Hematopoietic multipotent progenitor cell treated with erythropoietin and hydrocortisone succinate and interleukin-3 and kit ligand, for 15 days (in vitro differentiated cells): ENCODE measurements around the gene CALB2.

Source experiments
- DNase-seq: peaks from one replicate; pipeline ENCODE4 v3.0.0-alpha.2; 2015; ENCODE audit warnings: low spot score

The CALB2 gene

DNA sequence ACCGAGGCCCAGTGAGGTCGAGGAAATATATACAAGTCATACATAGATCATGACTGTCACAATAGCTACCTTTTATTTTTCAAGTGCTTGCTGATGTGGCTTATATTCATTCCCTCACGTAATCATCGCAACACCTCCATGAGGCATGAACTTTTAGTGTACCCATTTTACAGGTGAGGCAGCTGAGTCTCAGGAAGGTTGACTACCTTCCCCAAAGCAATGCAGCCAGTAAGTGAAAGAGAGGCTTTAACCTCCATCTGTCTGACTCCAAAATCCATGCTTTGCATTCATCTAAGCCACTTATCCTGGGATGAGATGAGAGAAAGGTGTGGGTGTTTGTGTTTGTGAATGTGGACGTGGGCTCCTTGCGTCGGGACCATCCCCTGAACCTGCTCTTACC, 30.8 kb downstream of the CALB2 start:
- DNase-seq = no peak

DNA sequence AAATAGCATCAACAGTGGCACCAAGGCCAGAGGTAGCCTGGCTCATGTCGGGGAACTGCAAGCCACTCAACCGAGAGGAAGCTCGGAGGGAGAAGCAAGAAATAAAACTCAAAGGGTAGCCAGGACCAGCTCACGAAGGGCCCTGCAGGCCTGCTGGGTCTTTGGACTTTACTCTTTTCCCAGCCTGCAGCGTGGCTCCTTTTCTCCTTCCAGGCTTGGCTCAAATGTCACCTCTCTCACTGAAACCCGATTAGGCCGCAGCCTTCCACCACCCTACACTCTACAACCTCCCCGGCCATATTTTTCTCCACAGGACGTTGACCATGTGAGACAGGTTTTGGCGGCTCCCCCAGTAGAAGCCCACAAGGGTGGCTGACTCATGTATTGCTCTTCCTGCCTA, 38.1 kb downstream of the CALB2 start:
- no peak for DNase-seq

DNA sequence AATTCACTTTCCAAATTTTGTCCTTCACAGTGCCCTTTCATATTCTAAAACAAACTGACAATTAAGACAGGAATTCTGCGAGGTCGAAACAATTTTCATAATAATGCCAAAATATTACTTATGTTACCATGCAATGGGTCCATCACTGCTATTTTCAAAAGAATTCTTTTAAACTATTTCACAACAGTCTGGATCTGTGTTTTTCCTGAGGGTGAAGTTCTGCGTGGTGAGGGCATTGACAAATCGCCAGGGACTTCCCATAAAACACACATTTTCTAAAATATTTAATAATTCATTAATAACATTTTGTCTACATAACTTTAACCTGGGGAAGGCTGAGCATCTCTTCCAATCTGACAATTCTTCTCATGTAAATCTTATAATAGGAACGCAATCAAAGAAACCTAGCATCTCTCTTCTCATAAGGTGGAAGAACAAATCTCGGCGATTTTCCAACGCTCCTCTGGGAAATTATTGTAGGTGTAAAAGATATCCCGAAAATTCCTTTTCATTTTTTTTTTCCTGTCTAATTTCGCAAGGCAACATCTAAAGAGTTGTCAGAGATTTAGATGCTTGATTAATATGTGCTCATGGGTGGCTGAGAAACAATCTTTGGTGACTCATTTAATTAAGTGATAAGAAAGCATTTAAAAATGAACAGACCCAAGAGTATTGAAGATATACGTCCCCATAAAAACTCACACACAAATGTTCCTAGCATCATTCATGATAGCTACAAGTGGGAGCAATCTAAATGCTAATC, 41.5 kb downstream of the CALB2 start:
- no peak for DNase-seq

DNA sequence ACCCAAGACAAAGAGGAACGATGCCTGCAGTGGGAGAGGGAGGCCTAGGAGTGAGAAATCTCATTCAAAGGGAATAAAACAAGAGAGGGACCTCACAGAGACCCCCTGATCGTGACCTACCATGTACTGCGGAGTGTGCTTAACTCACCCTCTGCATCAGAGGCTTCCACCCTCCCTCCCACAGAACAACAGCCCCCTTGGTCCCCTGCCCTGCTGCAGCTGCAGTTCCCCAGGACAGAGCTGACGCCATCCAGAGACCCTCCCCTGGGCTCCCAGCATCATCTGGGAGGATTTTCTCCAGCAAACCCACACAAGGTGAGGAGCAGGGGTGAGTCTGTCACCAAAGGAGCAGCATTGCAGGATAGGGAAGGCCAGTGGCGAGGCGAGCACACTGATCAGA, 43.5 kb downstream of the CALB2 start:
- DNase-seq = no peak

DNA sequence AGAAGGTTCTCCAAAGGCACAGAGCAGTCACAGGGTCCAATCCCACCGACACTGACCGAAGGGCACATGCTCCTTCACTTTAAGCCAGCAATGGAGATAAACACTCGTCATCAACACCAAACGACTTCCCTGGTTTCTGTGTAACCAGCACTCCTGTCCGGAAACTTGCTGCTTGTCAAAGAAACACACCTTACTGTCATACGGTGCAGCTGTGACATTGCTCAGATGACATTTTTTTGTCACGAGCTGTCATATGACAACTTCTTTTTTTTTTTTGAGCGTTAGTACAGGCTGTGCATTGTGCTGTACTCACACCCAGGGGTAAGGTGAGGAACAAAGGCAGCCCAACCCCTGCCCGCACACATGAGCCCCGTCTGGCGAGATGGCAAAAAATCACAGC, 44.2 kb downstream of the CALB2 start:
- no peak for DNase-seq

DNA sequence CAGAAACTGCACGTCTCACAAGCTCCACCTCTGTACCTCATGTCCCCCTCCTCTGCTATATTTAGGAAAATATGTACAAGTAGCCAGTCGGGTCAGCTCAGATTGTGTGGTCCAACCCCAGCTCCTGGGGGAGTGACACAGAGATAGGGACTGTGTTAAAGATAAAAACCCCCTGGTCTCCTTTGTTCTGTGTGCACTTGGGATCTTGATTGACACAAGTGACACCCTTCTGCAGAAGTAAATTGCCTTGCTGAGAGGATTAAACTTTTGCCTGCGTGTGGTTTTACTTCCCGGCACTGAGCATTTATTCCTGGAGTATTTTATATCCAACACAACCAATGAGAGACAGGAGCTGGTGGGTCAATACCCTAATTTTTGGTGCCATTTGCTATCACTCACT, 45.8 kb downstream of the CALB2 start:
- DNase-seq = no peak

DNA sequence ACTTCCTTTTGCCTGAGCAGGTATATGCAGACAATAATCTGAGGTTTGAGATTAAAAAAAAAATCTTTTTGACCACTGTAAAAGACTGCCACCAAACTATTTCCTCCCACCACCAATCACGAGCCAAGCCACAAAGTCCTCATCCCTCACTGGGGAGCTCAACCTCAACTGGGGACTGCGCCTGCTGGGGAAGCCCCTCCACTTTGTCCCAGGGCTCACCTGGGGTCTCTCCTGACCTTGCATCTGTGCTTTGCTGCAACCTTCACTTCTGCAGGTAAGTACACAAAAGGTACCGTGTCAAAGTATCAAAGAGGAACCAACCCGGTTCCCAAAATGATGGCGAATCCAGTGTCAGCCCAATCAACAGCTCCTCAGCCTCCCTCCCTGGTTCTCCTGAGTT, 47.8 kb downstream of the CALB2 start:
- no peak for DNase-seq

DNA sequence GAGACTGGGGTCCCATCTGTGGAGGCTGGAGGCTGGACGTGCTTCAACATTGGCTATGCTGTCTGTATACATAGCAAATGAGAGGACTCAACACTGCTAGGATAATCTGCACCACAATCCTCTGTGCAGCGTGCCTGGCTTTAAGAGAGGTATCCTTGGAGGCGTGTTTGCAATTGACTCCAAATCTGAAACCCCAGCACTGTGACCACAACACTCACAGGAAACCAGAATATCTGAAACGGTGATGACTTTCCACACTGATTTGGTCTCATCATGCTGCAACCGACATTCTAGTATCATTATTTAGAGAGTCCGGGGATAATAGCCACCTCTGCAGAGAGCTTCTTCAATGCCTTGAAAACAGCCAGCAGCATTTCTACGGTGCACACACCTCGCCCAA, 48.2 kb downstream of the CALB2 start:
- DNase-seq = no peak

DNA sequence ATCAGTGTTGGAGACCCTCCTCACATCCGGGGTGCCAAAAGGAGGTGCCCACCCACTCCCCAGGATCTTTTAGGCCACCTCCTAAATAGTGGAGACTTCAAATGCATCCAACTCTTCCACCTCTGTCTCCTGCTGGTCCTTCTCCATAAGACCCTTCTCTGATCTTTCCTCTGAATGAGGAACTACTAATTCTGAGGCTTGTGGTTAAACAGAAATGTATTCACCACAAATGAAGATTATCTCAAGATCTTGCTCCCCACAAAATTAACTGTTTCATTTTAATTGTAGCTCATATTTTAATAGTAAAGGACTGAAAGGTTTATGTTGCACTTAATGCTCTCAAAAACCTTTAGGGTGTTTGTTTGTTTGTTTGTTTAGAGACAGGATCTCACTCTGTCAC, 49.2 kb downstream of the CALB2 start:
- no peak for DNase-seq

DNA sequence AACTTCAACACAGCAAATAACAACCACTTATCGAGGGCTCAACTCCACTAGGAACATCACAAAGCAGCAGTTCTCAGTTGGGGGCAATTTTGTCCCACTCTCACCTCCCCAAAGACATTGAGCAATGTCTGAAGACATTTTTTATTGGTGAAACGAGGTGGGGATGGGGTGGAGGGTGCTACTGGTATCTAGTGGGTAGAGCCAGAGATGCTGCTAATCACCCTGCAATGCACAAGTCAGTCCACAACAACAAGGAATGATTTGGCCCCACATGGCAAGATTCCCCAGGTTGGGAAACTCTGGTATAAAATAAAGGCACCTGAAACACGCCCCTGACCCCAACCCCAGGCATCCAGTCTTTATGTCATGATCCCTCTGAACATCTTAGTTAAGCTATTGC, 50.0 kb downstream of the CALB2 start:
- DNase-seq = no peak

DNA sequence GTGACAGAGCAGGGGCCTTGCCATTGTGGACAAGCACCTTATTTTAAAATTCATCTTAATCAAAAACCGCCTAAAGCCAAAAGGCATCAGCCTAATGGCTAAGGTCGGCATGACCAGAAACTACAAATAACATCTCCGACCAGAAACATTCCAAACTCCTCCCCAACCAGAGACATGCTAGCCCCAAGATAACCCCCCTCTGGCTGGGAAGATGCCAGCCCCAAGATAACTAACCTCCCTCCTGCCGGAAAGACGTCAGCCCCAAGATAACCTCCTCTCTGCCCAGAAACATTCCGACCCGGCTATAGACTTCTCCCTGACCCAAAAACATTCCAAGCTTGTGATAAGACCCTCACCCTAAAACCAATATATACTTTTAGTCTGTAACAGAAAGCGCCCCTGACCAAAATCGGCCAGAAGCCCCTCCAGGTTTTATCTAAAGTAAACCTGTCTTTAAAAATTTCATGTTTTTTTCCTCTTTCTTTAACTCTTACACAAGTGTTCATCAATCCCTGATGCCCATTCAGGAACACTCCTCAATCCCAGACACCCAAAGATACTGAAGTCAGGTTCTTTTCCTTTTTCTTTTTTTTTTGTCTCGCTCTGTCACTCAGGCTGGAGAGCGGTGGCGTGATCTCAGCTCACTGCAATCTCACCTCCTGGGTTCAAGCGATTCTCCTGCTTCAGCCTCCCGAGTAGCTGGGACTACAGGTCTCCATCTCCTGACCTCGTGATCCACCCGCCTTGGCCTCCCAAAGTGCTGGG, 50.7 kb downstream of the CALB2 start:
- DNase-seq = no peak

DNA sequence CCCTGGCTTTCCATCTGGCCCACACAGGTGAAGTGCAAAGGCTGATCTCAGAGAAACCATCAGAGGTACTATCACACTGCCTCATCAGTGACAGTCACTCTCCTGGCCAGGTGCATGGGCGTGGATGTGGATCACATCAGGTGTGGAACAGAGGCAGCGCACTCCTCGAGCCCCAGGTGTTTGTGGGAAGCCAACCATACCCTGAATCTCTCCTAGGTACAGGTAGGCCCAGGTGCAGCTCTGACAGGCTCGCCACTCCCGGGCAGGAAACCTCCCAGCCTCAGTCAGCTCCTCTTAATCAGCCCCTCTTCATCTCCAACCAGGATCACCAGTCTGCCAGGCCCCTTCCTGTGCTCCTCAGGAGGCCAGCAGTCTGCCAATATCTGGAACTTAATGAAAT, 51.6 kb downstream of the CALB2 start:
- no peak for DNase-seq

DNA sequence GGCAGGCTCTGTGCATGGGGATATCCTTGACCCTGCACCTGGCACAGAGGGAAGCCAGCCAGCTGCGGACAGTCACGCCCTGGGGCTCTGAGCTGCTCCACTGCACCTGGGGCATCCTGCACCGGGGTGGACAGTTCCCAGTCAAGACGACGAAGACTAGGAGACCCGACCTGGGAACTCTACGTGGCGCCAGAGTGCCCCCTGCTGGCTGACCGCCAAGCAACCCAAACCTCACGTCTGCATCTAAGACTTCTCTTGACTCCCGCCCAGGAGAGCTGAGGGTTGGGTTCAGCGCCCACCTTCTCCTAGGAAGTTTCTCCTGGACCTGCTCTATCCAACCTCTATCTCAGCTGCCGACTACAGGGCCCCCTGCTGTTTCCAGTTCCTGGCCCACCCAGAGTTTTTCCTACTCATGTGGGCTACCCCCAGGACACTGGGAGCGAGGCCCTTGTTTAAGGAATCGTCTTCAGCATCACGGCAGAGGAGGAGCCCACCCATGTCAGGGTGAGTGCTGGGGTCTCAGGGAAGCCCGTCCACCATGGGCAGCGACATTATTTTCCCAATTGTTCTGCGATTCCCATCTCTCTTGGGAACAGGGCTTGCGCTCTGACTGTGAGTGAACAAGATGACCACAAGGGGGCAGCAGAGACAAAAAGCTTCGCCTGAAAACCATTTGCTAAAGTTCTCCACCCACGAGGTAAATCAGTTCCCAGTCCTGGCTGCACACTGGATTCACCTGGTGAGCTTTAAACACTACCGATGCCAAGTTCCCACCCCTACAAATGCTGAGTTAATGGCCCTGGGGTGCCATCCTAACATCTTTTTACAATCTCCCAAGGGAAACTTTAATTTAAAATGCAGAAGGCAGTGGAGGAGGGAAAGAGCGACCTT, 54.0 kb downstream of the CALB2 start:
- peak; percentile 86 for DNase-seq

DNA sequence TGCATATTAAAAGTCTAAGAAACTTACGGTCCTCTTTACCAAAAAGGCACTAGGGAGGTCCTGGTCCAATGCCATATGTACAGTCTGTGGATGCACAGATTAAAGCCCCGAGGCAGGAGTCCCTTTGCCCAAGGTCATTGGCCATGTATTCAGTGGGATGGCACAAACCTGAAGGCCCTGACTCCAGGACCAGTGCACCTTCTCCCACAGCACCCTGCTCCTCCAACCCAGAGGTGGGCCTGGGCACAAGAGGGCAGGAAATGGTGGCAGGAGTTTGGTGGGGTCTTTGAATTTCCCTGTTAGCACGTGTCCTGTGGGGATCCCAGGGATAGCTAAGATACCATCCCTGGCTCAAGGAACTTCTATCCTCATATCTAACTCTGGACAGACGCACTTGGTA, 54.8 kb downstream of the CALB2 start:
- no peak for DNase-seq

DNA sequence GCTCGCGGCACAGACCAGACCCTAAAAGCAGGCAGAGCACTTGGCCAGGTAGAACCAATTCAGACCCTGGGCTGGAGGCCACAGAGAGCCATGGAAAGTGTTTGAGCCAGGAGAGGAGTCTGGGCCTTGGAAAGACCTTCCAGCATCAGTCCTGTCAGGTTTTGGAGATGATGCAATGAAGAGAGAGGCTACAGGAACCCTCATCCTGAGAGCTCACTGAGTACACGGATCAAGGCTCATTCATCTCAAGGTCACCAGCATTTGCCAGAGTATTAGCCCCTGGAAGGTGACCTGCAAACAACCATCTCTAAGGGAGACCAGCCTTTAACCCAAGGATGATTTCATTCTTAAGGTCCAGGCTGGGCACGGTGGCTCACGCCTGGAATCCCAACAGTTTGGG, 55.5 kb downstream of the CALB2 start:
- no peak for DNase-seq

DNA sequence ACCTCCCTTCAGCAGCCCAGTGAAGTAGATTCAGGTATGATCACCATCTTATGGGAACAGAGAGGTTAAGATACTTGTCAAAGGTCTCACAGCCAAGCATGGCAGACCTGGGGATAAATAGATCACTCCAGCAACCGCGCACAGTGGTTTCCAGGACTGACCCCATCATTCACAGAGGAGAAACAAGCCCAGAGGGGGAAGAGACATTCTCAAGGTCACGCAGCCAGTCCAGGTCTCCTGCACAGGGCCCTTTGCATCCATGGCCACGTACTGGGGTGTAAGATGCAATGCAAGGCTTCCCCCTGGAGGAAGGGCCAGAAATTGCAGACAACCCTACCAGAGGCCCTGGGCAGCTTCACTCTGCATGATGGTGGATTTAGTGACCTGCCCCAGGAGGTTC, 63.4 kb downstream of the CALB2 start:
- DNase-seq = peak; percentile 64

DNA sequence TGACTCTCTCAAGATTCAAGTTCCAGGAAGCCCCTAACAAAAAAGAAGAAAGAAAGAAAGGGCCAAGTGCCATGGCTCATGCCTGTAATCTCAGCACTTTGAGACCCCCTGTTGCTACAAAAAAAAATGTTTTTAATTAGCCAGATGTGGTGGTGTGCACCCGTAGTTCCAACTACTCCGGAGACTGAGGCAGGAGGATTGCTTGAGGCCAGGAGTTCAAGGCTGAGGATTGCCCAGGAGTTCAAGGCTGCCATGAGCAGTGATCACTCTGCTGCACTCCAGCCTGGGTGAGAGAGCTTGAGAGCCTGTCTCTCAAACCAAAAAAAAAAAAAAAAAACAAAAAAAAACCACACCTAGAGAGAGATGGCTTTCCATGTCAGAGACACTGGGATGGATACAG, 64.5 kb downstream of the CALB2 start:
- no peak for DNase-seq

DNA sequence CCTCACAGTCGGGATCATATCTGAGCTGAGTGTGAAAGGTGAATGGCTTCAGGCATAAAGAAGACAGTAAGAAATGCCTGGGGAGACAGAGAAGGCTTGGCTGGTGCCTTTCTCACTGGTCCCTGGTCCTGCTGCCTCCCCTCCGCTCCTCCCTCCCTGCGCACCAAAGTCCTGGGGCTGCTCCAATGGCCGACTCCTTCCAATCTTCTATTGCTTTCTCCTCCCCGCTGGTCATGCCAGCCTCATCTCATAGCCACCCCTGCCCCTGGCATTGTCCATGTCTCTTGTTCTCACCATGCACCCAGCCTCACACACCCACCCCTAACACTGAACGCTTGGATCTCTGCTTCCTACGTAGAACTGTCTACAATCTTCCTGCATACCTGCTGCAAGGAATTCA, 65.3 kb downstream of the CALB2 start:
- DNase-seq = no peak

DNA sequence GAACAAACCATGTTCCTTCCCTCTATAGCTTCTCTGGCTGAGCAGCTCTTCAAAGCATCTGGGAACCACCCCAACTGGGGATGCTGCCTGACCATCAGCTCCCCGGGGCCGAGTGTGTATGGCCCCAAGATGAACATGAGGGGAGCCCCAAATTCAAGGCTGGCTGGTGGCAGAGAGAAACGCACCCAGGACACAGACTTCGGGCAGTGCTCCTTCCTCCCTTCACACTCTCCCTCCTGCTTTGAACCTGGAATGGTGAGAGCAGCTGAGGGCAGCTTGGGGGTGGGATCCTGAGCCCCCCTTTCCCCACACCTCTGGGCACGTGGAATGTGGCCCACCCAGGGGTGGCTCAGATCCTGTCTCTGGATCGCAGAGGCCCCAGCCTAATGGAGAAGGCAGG, 66.1 kb downstream of the CALB2 start:
- DNase-seq = no peak

DNA sequence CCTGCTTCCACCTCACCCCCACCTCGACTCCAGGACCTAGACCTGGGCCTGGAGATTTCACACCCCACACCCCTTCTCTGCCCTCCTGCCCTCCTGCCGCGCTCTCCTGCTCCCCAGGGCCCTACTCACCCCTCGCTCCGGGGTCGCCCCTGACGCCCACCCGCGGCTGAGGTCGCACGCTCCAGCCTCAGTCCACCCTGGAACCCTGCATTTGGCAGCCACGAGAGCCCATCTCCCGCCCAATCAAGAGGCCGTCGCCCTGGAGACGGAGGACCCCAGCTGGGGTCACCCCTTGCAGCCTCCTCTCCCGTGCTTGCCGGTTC, 67.2 kb downstream of the CALB2 start:
- no peak for DNase-seq

DNA sequence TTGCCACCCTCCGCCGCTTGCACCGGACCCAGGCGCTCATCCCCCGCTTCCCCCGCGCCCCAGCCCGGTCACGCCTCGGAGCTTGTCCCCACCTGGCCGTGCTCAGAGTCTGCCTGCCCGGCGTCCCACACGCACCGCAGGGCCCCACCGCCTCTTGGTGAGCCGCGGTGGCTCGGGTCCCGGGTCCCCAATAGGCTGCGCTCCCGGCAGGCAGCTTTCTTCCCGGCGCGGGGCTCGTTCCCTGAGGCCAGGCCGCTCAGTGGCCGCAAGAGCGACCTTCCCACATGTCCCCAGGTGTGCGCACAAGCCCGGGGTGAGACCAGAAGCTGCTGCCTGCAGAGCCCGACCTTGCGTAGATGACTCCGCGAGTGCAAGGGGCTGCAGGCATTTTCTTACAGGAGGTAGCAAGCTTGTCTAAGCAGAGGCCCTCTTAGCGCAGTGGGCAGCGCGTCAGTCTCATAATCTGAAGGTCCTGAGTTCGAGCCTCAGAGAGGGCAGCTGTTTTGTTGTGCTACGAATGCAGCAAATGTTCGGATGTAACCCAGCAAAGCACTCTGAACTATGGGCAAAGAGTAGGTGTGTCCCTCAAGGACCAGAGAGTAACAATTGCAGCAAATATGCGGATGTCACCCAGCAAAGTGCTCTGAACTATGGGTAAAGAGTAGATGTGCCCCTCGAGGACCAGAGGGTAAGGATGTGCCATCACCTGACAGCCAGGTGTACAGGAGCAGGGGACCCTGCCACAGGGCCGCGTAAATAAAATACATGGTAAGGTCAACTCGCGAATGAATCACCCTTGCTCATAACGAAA, 67.8 kb downstream of the CALB2 start:
- no peak for DNase-seq
